Activated CD4-positive, alpha-beta T cell treated with anti-CD3 and anti-CD28 coated beads for 36 hours (primary cell): ENCODE data around the gene HYOU1. TPM values are rescaled to one million over a fixed set of nuclear protein-coding genes. Genes with fewer than 3 reads are reported as not detected.

ENCODE experiments used
- ATAC-seq: fragments of 200-7000 bp; cut with Tn5 transposase; one replicate; pipeline ENCODE4 v1.10.0; 2021; ENCODE audit warnings: mild to moderate bottlenecking, moderate library complexity
- CTCF ChIA-PET: fragments of 350-600 bp; sonication (Branson Sonifier 250); formaldehyde crosslinking; loops from one replicate; lab custom pipeline; 2021; ENCODE audit warnings: antibody characterized with exemption; lab: Charles Lee
- POLR2A ChIA-PET: fragments of 350-600 bp; sonication (Branson Sonifier 250); formaldehyde crosslinking; loops from one replicate; lab custom pipeline; 2021; ENCODE audit warnings: antibody characterized with exemption, inconsistent platforms; lab: Charles Lee
- DNase-seq: peaks from one replicate; pipeline ENCODE4 v3.0.0-alpha.2; 2020
- H3K27ac Mint-ChIP-seq: one replicate; pipeline ENCODE4 v1.8.0; 2021; ENCODE audit warnings: mixed read lengths
- H3K27me3 Mint-ChIP-seq: one replicate; pipeline ENCODE4 v1.8.0; 2021; ENCODE audit warnings: mixed read lengths
- H3K36me3 Mint-ChIP-seq: one replicate; pipeline ENCODE4 v1.8.0; 2021; ENCODE audit warnings: low read depth, mixed read lengths
- H3K4me1 Mint-ChIP-seq: one replicate; pipeline ENCODE4 v1.8.0; 2021; ENCODE audit warnings: mixed read lengths
- H3K4me3 Mint-ChIP-seq: one replicate; pipeline ENCODE4 v1.8.0; 2021; ENCODE audit warnings: mild to moderate bottlenecking, moderate library complexity, mixed read lengths
- H3K9me3 Mint-ChIP-seq: one replicate; pipeline ENCODE4 v1.8.0; 2021; ENCODE audit warnings: low read depth, mixed read lengths
- intact Hi-C, 2 experiments: fragments of 100-400 bp; cut with DNase I in 1 of 2; cut with micrococcal nuclease in 1 of 2; formaldehyde crosslinking; loops; one replicate each; pipeline versions ENCODE4 v1.14.2 to v1.15.1; 2022 to 2024; cut with DNase I, micrococcal nuclease
- microRNA-seq: library from miRNA; unstranded; fragments of <30 nt; microRNA quantifications from one replicate; pipeline ENCODE4 v1.2.0, GENCODE V29; 2021; ENCODE audit warnings: borderline replicate concordance
- total RNA-seq, 2 experiments: library from RNA; stranded (reverse); gene quantifications; one replicate each; pipeline ENCODE4 v1.2.3, GENCODE V29; 2021

The HYOU1 gene
- total RNA-seq, 2 experiments from 2014 or later: 104 to 114 TPM

DNA sequence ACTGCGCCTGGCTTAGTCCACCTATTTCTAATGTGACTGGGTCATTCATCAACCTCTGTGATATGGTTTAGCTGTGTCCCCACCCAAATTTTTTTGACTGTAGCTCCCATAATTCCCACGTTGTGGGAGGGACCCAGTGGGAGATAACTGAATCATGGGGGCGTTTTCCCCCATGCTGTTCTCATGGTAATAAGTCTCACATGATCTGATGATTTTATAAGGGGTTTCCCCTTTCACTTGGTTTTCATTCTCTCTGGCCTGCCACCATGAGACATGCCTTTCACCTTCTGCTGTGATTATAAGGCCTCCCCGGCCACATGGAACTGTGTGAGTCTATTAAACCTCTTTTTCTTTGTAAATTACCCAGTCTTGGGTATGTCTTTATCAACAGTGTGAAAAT is 50.3 kb downstream of the HYOU1 start:
- peaks cover 13% of the 10 kb centered on the region for H3K4me1 Mint-ChIP-seq
- intact Hi-C loops: no loop called here
- ATAC-seq (peak; percentile 75), DNase-seq (peak; percentile 21)
- no peaks in the 10 kb centered on the region for H3K9me3 Mint-ChIP-seq
- no peak overlapping the region for H3K4me3 Mint-ChIP-seq
- no peaks in the 10 kb centered on the region for H3K27me3 Mint-ChIP-seq
- peaks cover 40% of the 10 kb centered on the region for H3K36me3 Mint-ChIP-seq
- POLR2A ChIA-PET: no interaction called here
- peak overlapping the region; percentile 21 for H3K27ac Mint-ChIP-seq
- CTCF ChIA-PET: no interaction called here

DNA sequence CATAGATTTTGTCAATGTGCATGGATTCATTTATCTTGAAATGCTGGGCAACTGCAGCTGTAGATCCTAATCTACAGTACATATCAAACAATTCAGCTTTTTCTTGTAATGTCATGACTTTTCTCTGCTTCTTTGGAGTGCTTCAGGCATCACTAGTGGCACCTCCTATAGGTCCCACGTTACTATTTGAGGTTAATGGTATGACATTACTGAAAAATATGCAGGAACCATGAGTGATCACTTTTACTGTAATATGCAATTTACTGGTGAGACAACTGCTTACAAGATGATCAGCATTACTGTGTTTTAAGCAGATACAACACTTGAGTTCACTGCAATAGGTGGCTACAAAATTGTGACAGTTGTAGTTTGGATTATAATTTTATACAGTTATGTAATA is 56.1 kb downstream of the HYOU1 start:
- peaks cover 38% of the 10 kb centered on the region for H3K4me1 Mint-ChIP-seq
- no peaks in the 10 kb centered on the region for H3K27me3 Mint-ChIP-seq
- DNase-seq (no peak), ATAC-seq (no peak)
- ChIA-PET CTCF (interaction anchor here (0.9 to 1.4 kb wide), 2 partner anchors 11 to 15 kb away, joined by 3 to 4 read pairs; no protein-coding TSS in a partner anchor), POLR2A (no interaction called here)
- no peaks in the 10 kb centered on the region for H3K9me3 Mint-ChIP-seq
- H3K27ac Mint-ChIP-seq: no peak overlapping the region
- intact Hi-C loops: no loop called here
- H3K36me3 Mint-ChIP-seq: peaks cover 54% of the 10 kb centered on the region
- H3K4me3 Mint-ChIP-seq: no peak overlapping the region

DNA sequence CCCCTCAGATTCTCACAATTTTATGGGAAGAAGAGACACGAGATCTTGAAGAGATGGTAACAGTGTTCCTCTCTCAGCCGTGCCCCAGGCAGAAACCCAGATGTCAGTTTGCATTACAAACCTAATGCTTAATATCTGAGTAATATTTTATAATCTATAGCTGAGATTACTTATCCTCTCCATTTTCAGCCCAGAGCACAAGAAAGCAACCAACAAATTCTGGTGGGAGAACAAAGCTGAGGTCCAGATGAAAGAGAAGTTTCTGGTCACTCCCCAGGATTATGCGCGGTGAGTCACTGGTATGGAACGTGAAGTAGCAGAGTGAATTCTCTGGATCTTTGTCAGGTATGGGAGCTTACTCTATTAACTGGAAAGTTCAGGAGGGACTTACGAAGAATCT is 58.2 kb downstream of the HYOU1 start:
- peaks cover 47% of the 10 kb centered on the region for H3K36me3 Mint-ChIP-seq
- DNase-seq: no peak
- POLR2A ChIA-PET: no interaction called here
- no peak for ATAC-seq
- CTCF ChIA-PET: interaction anchor here (0.7 to 1.7 kb wide), 3 partner anchors 17 to 398 kb away, joined by 3 to 4 read pairs (median 4); no protein-coding TSS in a partner anchor
- H3K27me3 Mint-ChIP-seq: no peaks in the 10 kb centered on the region
- H3K4me3 Mint-ChIP-seq: peak overlapping the region; percentile 88
- no peaks in the 10 kb centered on the region for H3K9me3 Mint-ChIP-seq
- H3K4me1 Mint-ChIP-seq: peaks cover 33% of the 10 kb centered on the region
- intact Hi-C loops: loop anchor here (1.0 to 5.0 kb wide), 12 partner anchors 19 to 598 kb away; partner anchors contain the start of genes RPS25 (in 2 of the 2), SLC37A4 (in 2 of the 2), TRAPPC4 (in 2 of the 2) and ARCN1 (in 1 of the 2)
- H3K27ac Mint-ChIP-seq: peak overlapping the region; percentile 98

DNA sequence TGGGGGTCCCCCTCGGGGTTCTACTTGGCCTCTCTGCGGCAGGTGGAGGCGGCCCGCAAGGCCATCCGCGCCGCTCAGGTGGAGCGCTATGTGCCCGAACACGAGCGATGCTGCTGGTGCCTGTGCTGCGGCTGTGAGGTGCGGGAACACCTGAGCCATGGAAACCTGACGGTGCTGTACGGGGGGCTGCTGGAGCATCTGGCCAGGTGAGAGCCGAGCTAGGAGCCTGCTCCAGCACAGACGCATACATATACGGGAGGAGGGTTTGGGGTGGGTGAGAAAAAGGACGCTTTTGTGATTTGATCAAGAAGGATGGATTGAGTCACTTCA is 58.7 kb downstream of the HYOU1 start:
- no peak for DNase-seq
- CTCF ChIA-PET: interaction anchor here (0.7 to 1.7 kb wide), 4 partner anchors 97 to 397 kb away, joined by 3 to 4 read pairs (median 3); a partner anchor contains a TSS

DNA sequence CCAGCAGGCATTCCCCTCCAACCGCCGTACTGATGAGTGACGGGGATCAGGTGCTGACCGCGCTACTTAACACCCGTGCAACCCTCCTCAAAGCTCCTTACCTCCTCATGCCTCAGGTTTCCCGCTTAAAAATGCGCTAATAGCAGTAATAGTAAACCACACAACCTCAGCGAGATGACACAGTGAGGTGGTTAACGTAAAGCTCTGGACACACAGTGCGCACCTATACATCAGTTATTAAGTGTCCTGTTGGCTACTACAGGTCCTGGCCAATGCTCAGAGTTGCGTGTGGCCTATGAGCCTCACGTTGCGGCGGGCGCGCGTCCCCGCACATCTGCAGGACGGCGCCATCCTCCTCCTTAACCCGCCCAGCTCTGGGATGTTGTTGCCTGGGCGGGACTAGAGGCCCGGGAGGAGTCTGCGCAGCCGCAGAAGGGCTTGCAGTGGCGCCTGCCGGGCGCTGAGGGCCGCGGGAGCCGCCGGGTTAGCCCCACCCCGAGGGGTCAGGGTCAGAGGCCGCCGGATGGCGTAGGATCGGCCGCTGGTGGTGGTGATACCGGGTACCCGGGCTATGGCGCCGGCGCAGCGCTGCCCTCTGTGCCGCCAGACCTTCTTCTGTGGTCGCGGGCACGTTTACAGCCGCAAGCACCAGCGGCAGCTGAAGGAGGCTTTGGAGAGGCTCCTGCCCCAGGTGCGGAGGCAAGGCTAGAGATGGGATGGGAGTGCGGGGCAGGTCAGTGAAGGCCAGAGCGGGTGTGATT is 59.2 kb downstream of the HYOU1 start, which contains the start of gene CENATAC:
TSS of gene CENATAC (plus strand) at position 512 of the 761 bp plus-strand sequence. CDS start at position 572, 60 bp downstream.
- peak; percentile 98 for DNase-seq
- H3K36me3 Mint-ChIP-seq: peaks cover 43% of the 10 kb centered on the region

More for the DNA sequence above, 58.7 kb downstream of the HYOU1 start:
- POLR2A ChIA-PET: interaction anchor here (1.0 to 1.6 kb wide), 5 partner anchors 16 to 206 kb away, joined by 3 to 6 read pairs (median 5); partner anchors contain the start of genes DPAGT1, RPS25 and TRAPPC4
- Mint-ChIP-seq H3K4me3 (peak overlapping the region; percentile 88), H3K36me3 (peaks cover 47% of the 10 kb centered on the region), H3K9me3 (no peaks in the 10 kb centered on the region), H3K27me3 (no peaks in the 10 kb centered on the region), H3K4me1 (peaks cover 32% of the 10 kb centered on the region), H3K27ac (peak overlapping the region; percentile 98)
- intact Hi-C loops: loop anchor here (1.0 to 5.0 kb wide), 12 partner anchors 20 to 598 kb away; partner anchors contain the start of genes RPS25 (in 2 of the 2), SLC37A4 (in 2 of the 2), TRAPPC4 (in 2 of the 2) and ARCN1 (in 1 of the 2)
- ATAC-seq: peak; percentile 5

DNA sequence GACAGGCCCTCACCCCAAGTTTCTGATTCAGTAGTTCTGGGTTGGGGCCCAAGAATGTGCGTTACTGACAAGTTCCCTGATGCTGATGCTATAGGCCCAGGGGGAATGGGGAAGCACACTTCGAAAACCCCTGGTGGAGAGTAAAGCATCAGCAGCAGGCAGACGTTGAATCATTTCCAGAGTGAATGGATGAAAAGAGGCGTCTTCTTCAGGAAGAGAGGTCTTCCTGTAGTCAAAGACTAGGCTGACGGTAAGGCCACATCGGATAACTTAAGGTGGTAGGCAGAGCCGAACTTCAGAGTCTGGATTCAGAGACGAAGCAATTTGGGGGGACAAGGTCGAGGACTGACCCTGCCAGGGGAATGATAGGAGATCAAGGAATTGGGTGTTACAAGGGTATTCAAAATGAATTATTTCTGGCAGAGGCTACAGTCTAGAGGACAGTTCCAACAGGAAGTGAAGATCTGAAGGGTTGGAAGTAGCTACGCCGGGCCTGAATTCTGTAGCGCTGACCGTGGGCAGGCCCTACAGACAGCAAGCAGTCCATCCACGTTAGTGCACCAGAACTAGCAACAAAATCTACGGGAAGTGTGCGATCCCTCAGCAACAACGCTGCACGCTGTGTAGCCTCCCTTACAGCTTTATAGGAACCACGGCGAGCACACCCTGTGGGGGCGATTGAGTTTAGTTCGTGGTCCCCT is 59.9 kb downstream of the HYOU1 start:
- POLR2A ChIA-PET: interaction anchor here (0.6 to 1.6 kb wide), 10 partner anchors 17 to 230 kb away, joined by 3 to 6 read pairs (median 4); partner anchors contain the start of genes CXCR5, DPAGT1, RPS25 and TRAPPC4
- H3K27me3 Mint-ChIP-seq: no peaks in the 10 kb centered on the region
- peak overlapping the region; percentile 98 for H3K27ac Mint-ChIP-seq
- H3K4me1 Mint-ChIP-seq: peaks cover 32% of the 10 kb centered on the region
- CTCF ChIA-PET: interaction anchor here (0.6 to 2.0 kb wide), 9 partner anchors 22 to 204 kb away, joined by 3 to 5 read pairs (median 4); partner anchors contain the start of gene HYOU1
- H3K4me3 Mint-ChIP-seq: peak overlapping the region; percentile 88
- peak; percentile 62 for ATAC-seq
- peaks cover 41% of the 10 kb centered on the region for H3K36me3 Mint-ChIP-seq
- H3K9me3 Mint-ChIP-seq: no peaks in the 10 kb centered on the region
- peak; percentile 70 for DNase-seq
- intact Hi-C loops: loop anchor here (1.0 to 5.0 kb wide), 5 partner anchors 67 to 425 kb away; partner anchors contain the start of genes ARCN1 (in 1 of the 2) and DDX6 (in 1 of the 2)

More for the DNA sequence above, 59.2 kb downstream of the HYOU1 start, which contains the start of gene CENATAC:
- intact Hi-C loops: loop anchor here (1.0 to 5.0 kb wide), 13 partner anchors 20 to 597 kb away; partner anchors contain the start of genes RPS25 (in 2 of the 2), SLC37A4 (in 2 of the 2), TRAPPC4 (in 2 of the 2) and ARCN1 (in 1 of the 2)
- Mint-ChIP-seq H3K27me3 (no peaks in the 10 kb centered on the region), H3K9me3 (no peaks in the 10 kb centered on the region), H3K4me1 (peaks cover 32% of the 10 kb centered on the region), H3K27ac (peak within 1 kb of the TSS; percentile 98), H3K4me3 (peak within 1 kb of the TSS; percentile 88)
- POLR2A ChIA-PET: interaction anchor here (0.6 to 1.6 kb wide), 9 partner anchors 16 to 211 kb away, joined by 3 to 6 read pairs (median 4); partner anchors contain the start of genes CXCR5, DPAGT1, RPS25 and TRAPPC4
- peak; percentile 93 for ATAC-seq
- CTCF ChIA-PET: interaction anchor here (0.6 to 2.0 kb wide), 11 partner anchors 22 to 340 kb away, joined by 3 to 5 read pairs (median 4); partner anchors contain the start of gene HYOU1

Small RNAs within 50 kb of the gene (microRNA-seq; reads per million reads assigned to microRNA genes)
- not detected for gene MIR3656

Other genes starting within 250 kb of the HYOU1 start
- 10 to 100 TPM; 18.9 to 21.3 TPM for gene CXCR5, start 173.3 kb downstream of the HYOU1 start, total RNA-seq
- gene BCL9L, start 131.3 kb downstream of the HYOU1 start, total RNA-seq: 10 to 100 TPM; 34.5 to 58.5 TPM
- under 1 TPM; 0.19 to 0.32 TPM for gene UPK2, start 100.9 kb downstream of the HYOU1 start, total RNA-seq
- not detected for gene FOXR1, start 85.4 kb downstream of the HYOU1 start, total RNA-seq
- gene CENATAC, start 59.1 kb downstream of the HYOU1 start, total RNA-seq: 10 to 100 TPM; 23.7 to 26.2 TPM
- 1,000 to 10,000 TPM; 1,590 to 1,820 TPM for gene RPS25, start 38.9 kb downstream of the HYOU1 start, total RNA-seq
- gene TRAPPC4, start 38.4 kb downstream of the HYOU1 start, total RNA-seq: 10 to 100 TPM; 62.2 to 81.9 TPM
- gene SLC37A4, start 26.3 kb downstream of the HYOU1 start, total RNA-seq: 10 to 100 TPM; 26.2 to 36.2 TPM
- gene VPS11, start 10.6 kb upstream of the HYOU1 start, total RNA-seq: 10 to 100 TPM; 20.5 to 25.4 TPM
- gene HMBS, start 27.7 kb upstream of the HYOU1 start, total RNA-seq: 10 to 100 TPM; 39.8 to 41.8 TPM
- 10 to 100 TPM; 57.8 to 73.5 TPM for gene DPAGT1, start 44.6 kb upstream of the HYOU1 start, total RNA-seq
- gene C2CD2L, start 50.1 kb upstream of the HYOU1 start, total RNA-seq: 10 to 100 TPM; 15.9 to 16.3 TPM
- 10 to 100 TPM; 24.0 to 27.2 TPM for gene HINFP, start 64.4 kb upstream of the HYOU1 start, total RNA-seq
- gene ABCG4, start 91.8 kb upstream of the HYOU1 start, total RNA-seq: not detected
- 10 to 100 TPM; 18.2 to 25.0 TPM for gene NLRX1, start 111.5 kb upstream of the HYOU1 start, total RNA-seq
- gene NHERF4, start 128.3 kb upstream of the HYOU1 start, total RNA-seq: under 1 TPM in 1 of 2 experiments, not detected in 1; 0.21 TPM
- gene CBL, start 149.1 kb upstream of the HYOU1 start, total RNA-seq: 10 to 100 TPM; 29.3 to 33.2 TPM